GM19455 (cell line): ENCODE results near the gene SNCG.
"Not testable (repeated sequence)": the region's sequence is repeated elsewhere in the genome, so short reads cannot be mapped to it uniquely, and the experiment has no call there.

Experiments
- ATAC-seq: cut with Tn5 transposase; IDR thresholded peaks from one replicate; pipeline ENCODE4 v1.9.1; 2021; ENCODE audit not compliant: unreplicated experiment

The SNCG gene

DNA sequence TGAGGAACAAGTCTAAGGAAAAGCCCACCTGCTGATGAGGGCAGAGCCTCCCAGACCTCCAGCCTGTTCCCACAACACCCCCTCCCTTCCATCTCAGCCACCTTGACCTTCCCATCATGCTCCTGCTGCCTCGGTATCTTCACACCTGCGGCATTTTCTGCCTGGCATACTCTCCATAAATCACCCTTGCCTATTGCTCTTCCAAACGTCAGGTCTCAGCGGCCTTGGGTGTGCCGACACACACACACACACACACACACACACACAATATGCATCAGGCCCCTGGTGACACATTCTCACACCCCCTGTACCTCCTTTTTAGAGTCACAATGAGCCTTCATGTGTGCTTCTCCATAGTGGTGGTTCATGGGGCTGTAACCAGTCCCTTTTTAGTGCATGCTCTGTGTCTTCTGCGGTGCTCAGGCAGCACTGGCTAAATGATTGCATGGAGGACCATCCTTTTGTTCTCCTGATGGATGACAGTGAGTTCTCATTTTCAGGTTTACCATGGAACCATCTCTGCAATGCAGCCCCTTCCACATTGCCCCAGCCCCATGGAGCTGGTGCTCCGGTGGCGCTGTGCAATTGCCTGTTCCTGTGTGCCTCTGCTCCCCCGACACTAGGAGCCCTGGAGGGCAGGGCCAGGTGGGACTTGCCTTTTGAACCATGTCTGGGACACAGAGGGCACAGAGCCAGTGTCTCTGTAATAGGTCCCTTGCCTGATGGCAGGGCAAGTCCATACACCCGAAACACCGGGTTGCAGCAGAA, 14.4 kb downstream of the SNCG start:
- ATAC-seq = no peak

DNA sequence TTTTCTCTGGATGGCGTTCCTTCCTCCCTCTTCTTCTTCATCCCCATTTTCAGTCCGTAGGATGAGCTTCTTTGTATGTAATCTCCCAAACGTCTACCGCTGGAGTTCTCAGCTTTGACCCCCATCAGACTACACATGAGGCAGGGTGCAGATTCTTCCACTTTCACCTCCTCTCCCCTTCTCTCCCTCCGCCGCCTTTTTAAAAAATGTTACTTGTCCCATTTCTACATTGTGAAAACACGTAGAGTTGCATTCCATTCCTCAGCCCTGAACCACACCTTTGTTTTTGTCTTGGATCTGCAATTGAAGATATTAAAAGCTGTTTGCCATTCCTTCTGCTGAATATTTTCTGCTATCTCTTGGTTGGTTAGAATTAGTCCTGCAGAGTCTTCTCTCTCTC, 16.1 kb downstream of the SNCG start:
- no peak for ATAC-seq

DNA sequence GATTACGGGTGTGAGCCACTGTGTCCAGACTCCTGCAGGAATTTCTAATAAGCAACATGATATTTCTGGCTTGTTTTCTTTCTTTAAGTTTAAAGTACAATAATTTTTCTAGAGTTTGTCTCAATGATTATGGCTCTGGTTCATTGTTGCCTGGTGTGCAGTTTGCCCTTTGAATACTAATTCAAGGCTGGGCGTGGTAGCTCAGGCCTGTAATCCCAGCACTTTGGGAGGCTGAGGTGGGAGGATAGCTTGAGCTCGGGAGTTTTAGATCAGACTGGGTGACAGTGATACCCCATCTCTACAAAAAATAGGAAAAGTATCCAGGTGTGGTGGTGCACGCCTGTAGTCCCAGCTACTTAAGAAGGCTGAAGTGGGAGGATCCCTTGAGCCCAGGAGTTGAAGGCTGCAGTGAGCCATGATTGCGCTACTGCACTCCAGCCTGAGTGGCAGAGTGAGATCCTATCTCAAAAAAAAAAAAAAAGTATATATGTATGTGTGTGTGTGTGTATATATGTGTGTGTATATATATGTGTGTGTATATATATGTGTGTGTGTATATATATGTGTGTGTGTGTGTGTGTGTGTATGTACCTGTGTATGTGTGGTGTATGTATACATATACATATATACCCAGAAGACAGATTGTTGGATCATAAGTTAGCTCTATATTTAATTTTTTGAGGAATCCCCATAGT, 18.1 kb downstream of the SNCG start:
- no peak for ATAC-seq

GRCh38 chr10:86978457-86978856, 20.1 kb downstream of the SNCG start:
- ATAC-seq = not testable (repeated sequence)

DNA sequence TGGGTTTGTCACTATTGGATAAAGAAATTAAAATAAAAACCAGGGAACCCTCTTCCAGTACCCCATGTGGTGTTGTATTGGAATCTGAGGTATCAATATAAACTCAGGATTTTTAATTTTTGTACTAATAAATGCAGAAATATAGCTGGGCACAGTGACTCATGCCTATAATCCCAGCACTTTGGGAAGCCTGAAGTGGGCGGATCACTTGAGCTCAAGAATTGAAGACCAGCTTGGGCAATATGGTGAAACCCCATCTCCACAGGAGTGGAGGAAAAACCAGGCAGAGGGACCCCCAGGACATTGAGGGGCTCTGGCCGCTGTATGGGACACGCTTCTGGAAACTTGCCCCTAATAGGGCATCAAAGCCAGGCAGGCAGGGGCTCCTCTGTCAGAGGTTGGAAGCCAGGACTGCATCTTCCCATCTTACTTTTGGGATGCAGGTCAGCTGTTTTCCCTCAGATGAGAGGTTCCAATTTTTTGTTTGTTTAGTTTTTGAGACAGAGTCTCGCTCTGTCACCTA, 21.0 kb downstream of the SNCG start:
- ATAC-seq = no peak

DNA sequence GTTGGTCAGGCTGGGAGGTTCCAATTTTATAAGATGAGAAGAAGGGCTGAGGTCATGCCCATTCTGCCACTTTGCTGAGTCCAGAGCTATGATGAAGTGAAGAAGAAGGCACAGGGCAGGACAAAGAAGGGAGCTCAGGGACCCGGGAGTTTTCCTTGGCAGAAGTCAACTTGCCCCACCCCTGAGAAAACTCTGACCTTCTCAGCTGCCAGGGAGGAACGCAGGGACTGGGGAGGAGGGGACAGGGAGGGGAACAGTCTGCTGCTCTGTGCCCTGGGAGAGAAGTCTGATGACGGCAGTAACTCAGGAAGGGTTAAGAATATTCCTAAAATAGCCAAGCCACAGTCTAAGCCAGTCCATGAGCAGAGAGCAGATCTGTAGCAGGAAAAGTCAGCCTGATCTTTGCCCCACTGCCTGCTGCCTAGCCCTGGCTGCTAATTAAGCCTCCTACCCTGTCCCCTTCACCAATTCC, 21.6 kb downstream of the SNCG start:
- no peak for ATAC-seq

DNA sequence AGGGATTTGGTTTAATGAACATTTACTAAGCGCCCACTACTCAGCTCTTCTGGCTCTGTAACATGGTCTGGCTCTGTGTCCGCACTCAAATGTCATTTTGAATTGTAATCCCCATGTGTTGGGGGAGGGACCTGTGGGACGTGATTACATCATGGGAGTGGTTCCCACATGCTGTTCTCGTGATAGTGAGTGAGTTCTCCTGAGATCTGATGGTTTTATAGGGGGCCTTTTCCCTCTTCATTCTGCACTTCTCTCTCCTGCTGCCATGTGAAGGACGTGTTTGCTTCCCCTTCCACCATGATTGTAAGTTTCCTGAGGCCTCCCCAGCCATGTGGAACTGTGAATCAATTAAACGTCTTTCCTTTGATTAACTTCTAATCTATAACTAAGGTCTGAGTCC, 22.6 kb downstream of the SNCG start:
- ATAC-seq = not testable (repeated sequence)

DNA sequence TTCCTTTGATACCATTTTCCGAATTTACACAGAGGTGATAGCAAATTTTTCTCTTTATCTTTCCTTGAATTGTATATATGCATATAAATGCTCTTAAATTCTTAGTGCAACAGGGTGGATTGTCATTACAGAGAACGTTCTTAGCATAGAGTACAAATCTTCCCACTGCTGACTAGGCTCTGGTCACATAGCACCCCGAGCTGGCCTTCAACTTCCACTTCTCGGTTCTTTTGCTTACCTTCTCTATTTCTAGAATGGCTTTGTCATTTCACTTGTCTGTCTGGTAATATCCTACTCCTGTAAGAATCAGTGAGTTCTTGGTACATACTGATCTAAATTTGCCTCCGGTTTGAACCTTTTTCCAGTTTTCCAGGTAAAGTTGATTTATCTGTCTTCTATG, 23.3 kb downstream of the SNCG start:
- ATAC-seq = no peak

GRCh38 chr10:86984498-86984897, 26.1 kb downstream of the SNCG start:
- ATAC-seq = not testable (repeated sequence)

DNA sequence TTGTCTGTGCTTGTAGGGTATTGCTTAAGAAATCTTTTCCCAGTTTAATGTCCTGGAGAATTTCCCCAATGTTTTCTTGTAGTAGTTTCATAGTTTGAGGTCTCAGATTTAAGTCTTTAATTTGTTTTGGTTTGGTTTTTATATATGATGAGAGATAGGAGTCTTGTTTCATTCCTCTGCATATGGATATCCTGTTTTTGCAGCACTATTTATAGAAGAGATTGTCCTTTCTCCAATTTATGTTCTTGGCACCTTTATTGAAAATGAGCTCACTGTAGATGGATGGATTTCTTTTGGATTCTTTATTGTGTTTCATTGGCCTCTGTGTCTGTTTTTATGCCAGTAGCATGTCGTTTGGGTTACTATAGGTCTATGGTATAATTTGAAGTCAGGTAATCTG, 30.1 kb downstream of the SNCG start:
- no peak for ATAC-seq

DNA sequence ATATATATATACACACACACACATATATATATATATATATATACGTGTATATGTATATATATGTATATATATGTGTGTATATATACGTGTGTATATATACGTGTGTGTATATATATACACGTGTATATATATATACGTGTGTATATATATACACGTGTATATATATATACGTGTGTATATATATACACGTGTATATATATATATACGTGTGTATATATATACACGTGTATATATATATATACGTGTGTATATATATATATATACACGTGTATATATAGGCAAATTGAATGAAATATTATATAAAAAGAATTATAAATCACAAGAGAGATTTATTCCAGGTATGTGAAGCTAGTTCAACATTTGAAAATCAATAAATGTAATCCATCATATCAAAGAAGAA, 33.0 kb downstream of the SNCG start:
- not testable (repeated sequence) for ATAC-seq

GRCh38 chr10:86992456-86992855, 34.1 kb downstream of the SNCG start:
- no peak for ATAC-seq

DNA sequence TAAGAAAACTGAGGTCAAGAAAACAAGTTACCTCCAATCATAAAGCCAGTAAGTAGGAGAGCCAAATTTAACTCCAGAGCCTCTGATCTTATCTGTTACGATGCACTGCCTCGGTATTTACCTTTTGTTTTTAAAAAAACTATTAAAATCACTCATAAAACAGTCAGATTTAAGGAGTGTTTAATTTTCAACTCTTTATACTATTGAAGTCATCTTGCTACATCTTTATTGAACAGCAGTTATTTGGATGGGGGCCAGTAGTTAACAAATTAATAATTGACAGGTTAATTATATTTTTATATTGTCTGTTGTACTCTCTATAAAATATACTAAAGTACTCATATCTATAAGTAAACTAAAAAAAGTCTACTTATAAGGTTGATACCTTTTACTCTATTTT, 34.5 kb downstream of the SNCG start:
- no peak for ATAC-seq

GRCh38 chr10:86999802-87000403, 41.5 kb downstream of the SNCG start:
- not testable (repeated sequence) for ATAC-seq

GRCh38 chr10:87000491-87000890, 42.1 kb downstream of the SNCG start:
- no peak for ATAC-seq

DNA sequence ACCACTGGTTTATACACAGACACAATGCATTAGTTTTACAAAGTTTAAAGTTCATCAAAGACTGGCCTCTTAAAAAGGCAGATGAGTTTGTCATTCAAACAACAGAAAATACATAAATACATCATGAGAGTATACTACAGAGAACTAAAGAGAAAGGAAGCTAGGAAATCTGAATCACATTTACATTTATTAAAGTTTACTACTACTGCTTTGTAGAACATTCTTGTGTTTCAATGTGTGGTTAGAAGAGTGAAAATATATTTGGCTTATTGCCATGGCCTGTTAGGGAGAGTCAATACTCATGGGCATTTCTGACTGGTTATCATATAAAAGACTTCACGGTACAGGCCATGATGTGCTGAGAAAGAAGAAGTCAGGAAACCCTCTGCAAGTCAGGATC, 48.7 kb downstream of the SNCG start:
- not testable (repeated sequence) for ATAC-seq

DNA sequence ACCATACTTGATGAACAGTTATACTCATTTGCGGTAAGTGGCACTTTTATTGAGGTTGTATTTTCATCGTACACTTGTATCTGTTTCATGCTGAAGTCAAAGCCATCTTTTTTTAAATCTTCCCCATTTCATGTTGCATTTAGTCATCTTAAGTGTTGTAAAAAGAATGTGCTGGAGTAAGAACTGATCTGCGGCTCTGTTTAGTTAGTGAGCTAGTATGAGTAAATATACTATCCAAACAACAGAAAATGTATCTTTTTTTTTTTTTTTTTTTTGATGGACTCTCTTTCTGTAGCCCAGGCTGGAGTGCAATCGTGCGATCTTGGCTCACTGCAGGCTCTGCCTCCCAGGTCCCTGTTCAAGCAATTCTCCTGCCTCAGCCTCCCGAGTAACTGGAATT, 49.3 kb downstream of the SNCG start:
- not testable (repeated sequence) for ATAC-seq

DNA sequence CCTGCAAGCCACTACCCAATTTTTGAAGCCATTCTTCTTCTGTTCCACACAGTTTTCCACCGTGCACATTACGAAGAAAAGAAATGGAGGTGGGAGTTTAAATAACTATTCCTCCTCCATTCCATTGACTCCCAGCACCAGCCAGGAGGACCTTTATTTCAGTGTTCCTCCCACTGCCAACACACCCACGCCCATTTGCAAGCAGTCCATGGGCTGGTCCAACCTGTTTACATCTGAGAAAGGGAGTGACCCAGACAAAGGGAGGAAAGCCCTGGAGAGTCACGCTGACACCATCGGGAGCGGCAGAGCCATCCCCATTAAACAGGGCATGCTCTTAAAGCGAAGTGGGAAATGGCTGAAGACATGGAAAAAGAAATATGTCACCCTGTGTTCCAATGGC, 49.9 kb downstream of the SNCG start:
- not testable (repeated sequence) for ATAC-seq

GRCh38 chr10:87009134-87009696, 50.8 kb downstream of the SNCG start:
- not testable (repeated sequence) for ATAC-seq
